C4-2B (cell line): Measurements from ENCODE around the gene ADD2.
"Not testable (repeated sequence)": the region's sequence is repeated elsewhere in the genome, so short reads cannot be mapped to it uniquely, and the experiment has no call there.

ENCODE experiments used
- H3K27ac ChIP-seq: fragments of 450-650 bp; 2 replicates; pipeline ENCODE4 v1.5.1; 2017
- ZFX ChIP-seq: fragments of 450-650 bp; IDR thresholded peaks from 2 replicates; pipeline ENCODE4 v1.6.1; 2017
- TF ChIP-seq, protein P1 (sequence below): fragments of 450-650 bp; conservative IDR thresholded peaks from 2 replicates; pipeline ENCODE4 v1.5.1; 2017; ENCODE audit warnings: mild to moderate bottlenecking

The ADD2 gene

DNA sequence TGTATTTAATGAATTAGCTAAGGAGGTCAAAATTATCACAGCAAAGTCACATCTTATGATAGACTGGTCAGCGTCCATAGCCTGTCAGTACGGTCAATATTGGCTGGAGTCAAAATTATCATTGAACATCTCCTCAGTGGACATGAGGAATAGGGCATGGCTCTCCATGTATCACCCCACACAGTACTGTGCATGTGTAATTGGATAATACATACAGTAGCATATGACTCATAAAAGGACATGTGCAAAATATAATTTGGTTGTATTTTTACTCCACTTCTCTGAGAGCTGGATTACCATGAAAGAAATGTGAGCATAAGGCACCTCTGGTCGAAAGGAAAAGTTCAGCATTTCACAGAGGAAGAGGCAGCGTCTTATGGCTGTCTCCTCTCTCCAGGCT is 24.9 kb downstream of the ADD2 start:
- H3K27ac ChIP-seq: no peak overlapping the region
- TF ChIP-seq, protein P1, sequence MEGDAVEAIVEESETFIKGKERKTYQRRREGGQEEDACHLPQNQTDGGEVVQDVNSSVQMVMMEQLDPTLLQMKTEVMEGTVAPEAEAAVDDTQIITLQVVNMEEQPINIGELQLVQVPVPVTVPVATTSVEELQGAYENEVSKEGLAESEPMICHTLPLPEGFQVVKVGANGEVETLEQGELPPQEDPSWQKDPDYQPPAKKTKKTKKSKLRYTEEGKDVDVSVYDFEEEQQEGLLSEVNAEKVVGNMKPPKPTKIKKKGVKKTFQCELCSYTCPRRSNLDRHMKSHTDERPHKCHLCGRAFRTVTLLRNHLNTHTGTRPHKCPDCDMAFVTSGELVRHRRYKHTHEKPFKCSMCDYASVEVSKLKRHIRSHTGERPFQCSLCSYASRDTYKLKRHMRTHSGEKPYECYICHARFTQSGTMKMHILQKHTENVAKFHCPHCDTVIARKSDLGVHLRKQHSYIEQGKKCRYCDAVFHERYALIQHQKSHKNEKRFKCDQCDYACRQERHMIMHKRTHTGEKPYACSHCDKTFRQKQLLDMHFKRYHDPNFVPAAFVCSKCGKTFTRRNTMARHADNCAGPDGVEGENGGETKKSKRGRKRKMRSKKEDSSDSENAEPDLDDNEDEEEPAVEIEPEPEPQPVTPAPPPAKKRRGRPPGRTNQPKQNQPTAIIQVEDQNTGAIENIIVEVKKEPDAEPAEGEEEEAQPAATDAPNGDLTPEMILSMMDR: no peak
- no peak for TF ChIP-seq ZFX

DNA sequence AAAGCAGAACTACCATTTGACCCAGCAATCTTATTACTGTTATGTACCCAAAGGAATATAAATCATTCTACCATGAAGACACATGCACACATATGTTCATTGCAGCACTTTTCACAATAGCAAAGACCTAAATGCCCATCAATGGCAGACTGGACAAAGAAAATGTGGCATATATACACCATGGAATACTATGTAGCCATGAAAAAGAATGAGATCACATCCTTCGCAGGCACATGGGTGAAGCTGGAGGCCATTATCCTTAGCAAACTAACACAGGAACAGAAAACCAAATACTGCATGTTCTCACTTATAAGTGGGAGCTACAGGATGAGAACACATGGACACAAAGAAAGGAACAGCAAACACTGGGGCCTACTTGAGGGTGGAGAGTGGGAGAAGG is 28.5 kb downstream of the ADD2 start:
- not testable (repeated sequence) for H3K27ac ChIP-seq

DNA sequence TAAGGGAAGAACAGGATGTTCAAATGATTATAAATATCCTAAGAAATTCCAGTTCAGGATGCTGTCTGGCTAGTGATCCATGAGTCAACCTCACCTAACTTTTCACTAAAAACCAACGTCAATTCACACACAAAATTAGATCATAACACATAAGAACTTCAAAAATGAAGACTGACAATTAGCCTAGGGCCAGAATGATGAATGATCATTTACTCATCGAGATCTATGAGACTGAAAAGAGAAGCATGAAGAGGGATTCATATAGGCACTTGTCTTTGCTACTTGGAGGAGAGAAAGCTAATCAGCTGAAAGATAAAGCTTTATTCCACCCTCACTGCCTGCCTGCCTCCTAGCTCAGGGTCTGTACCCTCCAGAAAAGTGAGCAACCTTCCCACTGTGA is 29.8 kb downstream of the ADD2 start:
- TF ChIP-seq, protein P1: no peak
- no peak for TF ChIP-seq ZFX
- H3K27ac ChIP-seq: no peak overlapping the region

DNA sequence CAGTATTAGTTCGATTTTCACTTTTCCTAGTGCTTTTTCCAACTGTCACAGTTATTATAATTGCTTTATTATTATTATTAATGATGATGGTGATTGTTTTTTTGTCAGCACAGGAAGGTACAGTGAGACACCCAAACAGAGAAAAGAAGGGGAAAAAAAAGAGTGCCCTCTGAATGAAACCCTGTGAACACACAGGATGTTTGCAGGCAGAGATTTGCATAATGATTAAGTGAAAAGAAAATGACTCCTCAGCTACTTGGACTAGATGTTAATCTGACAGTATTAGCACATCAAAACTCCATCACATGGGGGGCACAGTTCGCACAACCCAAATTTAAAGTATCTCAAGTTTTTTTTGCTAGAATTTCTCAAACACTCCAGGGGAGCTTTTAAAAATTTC is 32.9 kb downstream of the ADD2 start:
- H3K27ac ChIP-seq: no peak overlapping the region
- no peak for TF ChIP-seq ZFX
- TF ChIP-seq, protein P1: no peak

DNA sequence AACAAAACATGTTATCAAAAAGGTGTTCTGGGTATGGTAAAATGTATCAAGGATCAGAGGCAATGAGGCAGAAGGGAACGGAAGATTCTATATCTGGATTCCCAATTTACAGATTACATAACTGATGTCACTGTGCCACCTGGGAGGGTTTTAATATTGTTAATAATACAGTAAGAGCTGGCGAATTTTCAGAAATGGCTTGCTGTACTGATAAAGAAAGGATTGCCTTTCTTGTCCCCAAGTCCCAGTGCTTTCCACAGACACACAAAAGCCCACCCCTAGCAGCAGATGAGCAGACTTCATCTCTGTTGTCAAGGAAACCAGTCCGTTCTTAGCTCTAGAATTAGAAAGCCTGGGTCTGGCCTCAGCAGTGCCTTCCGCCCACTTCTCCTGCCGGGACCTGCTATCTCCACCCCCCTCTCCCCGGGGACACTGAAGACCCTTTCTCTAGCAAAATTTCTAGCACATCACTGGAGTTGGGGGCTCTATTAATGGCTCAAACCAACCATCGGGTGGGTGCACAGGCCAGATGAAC is 34.3 kb downstream of the ADD2 start:
- H3K27ac ChIP-seq: no peak overlapping the region
- no peak for TF ChIP-seq ZFX
- TF ChIP-seq, protein P1: no peak

DNA sequence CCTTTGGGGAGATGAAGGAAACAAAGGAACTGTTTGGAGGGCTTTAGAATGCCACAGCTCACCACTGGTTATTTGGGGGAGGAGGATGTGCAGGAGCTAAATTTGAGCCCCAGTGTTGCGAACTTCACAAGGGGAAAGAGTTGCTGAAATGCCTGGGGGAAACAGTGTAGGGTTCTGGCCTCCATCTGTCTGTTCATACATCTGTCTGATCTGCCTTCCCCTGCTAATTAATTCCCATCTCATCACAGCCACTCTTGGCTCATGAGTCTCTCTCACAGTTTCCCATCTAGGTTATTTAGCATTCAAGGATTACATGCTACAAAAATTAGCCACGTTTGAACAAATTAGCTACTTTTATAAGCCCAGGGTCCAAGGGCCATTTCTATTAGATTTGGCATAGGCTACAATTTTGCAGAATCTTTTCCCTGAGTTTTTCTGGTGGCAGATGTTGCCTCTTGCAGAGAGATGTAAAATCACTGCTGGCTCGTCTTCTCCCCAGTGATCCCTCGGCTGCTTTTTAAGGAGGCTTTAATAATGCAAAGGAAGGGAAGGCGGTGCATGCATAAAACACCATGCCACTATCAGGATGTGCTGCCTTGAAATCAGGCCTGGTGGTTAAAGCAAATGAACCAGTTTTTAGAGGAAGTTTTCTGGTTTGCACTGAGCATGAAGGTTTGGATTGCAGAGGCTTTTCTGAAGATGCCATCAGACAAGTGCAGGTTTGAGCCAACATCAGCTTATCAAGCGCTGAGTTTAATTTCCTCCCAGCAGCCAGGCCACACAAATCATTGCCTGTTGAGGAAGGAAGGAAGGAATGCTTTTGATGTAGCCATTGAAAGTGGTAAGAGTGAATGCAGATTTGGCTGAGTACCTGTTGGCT is 35.0 kb downstream of the ADD2 start:
- H3K27ac ChIP-seq: no peak overlapping the region
- TF ChIP-seq ZFX: no peak
- TF ChIP-seq, protein P1: no peak

DNA sequence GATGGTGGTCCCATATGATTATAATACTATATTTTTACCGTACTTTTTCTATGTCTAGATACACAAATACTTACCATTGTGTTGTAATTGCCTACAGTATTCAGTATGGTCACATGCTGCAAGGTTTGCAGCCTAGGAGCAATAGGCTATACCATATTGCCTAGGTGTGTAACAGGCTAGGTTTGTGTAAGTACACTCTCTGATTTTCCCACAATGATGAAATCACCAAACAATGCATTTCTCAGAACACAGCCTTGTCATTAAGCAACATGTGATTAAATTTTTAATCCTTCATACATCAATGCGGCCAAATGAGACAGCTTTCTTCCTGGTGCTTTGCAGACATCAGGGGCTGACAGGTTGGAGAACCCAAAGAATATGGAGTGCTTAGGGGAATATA is 37.3 kb downstream of the ADD2 start:
- no peak overlapping the region for H3K27ac ChIP-seq
- TF ChIP-seq ZFX: no peak

DNA sequence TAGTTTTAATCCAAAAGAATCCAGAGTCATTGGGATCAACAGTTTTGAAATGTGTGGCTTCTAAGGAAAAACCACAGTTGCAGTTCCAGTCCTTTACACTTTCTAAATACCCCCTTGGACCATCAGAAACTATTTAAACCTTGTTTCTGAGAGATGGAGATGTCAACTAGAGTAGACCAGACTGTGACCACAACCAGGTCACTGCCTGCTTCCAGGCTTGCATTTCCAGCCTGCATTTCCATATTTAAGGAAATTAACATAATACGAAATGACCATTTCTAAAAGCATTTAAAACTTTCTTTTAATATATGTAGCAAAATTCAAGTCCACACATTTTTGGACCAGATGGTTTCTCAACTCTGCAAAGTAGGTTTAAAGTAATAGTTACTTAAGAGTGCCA is 38.4 kb downstream of the ADD2 start:
- H3K27ac ChIP-seq: no peak overlapping the region
- TF ChIP-seq, protein P1: no peak
- no peak for TF ChIP-seq ZFX
